Ascending aorta (tissue), 2 donors: Measurements from ENCODE around the gene KCNA1. TPM values are rescaled to one million over a fixed set of nuclear protein-coding genes. Genes with fewer than 3 reads are reported as not detected.

Source experiments
- DNase-seq, 2 donors: peaks; one replicate each; pipeline ENCODE4 v3.0.0-alpha.2; 2019; ENCODE audit warnings: low spot score in 2 of 2
- H3K27ac ChIP-seq, 2 donors: fragments of 200-600 bp; sonication (generic); one replicate each; pipeline ENCODE4 v1.5.1; 2016 to 2017; ENCODE audit warnings: mild to moderate bottlenecking in 1 of 2
- H3K27me3 ChIP-seq: fragments of 200-600 bp; sonication (generic); one replicate; pipeline ENCODE4 v1.5.1; 2017
- H3K36me3 ChIP-seq, 2 donors: fragments of 200-600 bp; sonication (generic); one replicate each; pipeline ENCODE4 v1.5.1; 2016
- H3K4me1 ChIP-seq, 2 donors: fragments of 200-600 bp; sonication (generic); one replicate each; pipeline ENCODE4 v1.5.1; 2016 to 2017; ENCODE audit warnings: mild to moderate bottlenecking in 1 of 2
- H3K4me3 ChIP-seq, 2 donors: fragments of 200-600 bp; sonication (generic); one replicate each; pipeline ENCODE4 v1.5.1; 2016 to 2017; ENCODE audit warnings: mild to moderate bottlenecking in 1 of 2
- H3K9me3 ChIP-seq, 2 donors: fragments of 200-600 bp; sonication (generic); one replicate each; pipeline ENCODE4 v1.5.1; 2016
- intact Hi-C: fragments of 100-400 bp; cut with DNase I; formaldehyde crosslinking; loops from one replicate; pipeline ENCODE4 v1.15.1; 2023
- total RNA-seq: library from RNA; depleted of rRNA; stranded (reverse); fragments of >200 nt; gene quantifications from one replicate; pipeline ENCODE4 v1.1.0, GENCODE V29; 2016
- TF ChIP-seq, protein P1 (sequence below), 3 experiments: fragments of 200-600 bp in 2 of 3; fragments of 450-650 bp in 1 of 3; sonication (generic) in 2 of 3; IDR thresholded peaks; one replicate each; pipeline ENCODE4 v1.5.1; 2016 to 2019; ENCODE audit warnings: antibody characterized with exemption in 3 of 3, mild to moderate bottlenecking in 1 of 3, moderate library complexity in 1 of 3

The KCNA1 gene
- total RNA-seq, 1 donor from 2014 or later = not detected

- TF ChIP-seq, protein P1, sequence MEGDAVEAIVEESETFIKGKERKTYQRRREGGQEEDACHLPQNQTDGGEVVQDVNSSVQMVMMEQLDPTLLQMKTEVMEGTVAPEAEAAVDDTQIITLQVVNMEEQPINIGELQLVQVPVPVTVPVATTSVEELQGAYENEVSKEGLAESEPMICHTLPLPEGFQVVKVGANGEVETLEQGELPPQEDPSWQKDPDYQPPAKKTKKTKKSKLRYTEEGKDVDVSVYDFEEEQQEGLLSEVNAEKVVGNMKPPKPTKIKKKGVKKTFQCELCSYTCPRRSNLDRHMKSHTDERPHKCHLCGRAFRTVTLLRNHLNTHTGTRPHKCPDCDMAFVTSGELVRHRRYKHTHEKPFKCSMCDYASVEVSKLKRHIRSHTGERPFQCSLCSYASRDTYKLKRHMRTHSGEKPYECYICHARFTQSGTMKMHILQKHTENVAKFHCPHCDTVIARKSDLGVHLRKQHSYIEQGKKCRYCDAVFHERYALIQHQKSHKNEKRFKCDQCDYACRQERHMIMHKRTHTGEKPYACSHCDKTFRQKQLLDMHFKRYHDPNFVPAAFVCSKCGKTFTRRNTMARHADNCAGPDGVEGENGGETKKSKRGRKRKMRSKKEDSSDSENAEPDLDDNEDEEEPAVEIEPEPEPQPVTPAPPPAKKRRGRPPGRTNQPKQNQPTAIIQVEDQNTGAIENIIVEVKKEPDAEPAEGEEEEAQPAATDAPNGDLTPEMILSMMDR (IDR thresholded peaks at IDR 0.05) = no peak
- no peak for DNase-seq
- H3K4me3 ChIP-seq = no peak overlapping the region
- H3K27ac ChIP-seq = no peak overlapping the region
- intact Hi-C loops = no loop called here
- no peaks in the 10 kb centered on the region for H3K9me3 ChIP-seq
- no peaks in the 10 kb centered on the region for H3K36me3 ChIP-seq
- no peaks in the 10 kb centered on the region for H3K27me3 ChIP-seq
- H3K4me1 ChIP-seq = no peaks in the 10 kb centered on the region
These were observed 34.2 kb downstream of the KCNA1 start for GRCh38 chr12:4943938-4944284.

DNA sequence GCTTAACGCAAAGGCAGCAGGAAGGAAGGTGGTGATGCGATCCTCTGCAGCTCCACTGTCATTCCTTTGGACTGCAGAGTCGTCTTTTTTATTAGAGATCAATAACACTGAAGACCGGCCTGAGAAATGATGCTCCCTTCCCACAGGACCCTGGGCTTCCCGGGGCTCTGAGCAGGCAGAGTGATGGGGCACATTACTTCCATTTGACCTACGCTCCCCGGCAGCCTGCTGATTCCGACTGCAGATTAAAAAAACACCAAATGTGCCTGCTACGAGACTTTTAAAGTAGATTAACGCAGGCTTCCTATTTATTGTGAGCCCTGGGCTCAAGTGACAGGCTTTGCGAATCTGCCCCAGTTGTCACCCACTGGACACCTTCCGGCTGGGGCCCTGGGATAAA, 37.5 kb downstream of the KCNA1 start:
- intact Hi-C loops = no loop called here
- no peak for DNase-seq
- Histone ChIP-seq H3K4me1 (no peaks in the 10 kb centered on the region), H3K27ac (no peak overlapping the region), H3K9me3 (no peaks in the 10 kb centered on the region), H3K27me3 (no peaks in the 10 kb centered on the region), H3K4me3 (no peak overlapping the region), H3K36me3 (no peaks in the 10 kb centered on the region)
- TF ChIP-seq, protein P1 (IDR thresholded peaks at IDR 0.05) = no peak

DNA sequence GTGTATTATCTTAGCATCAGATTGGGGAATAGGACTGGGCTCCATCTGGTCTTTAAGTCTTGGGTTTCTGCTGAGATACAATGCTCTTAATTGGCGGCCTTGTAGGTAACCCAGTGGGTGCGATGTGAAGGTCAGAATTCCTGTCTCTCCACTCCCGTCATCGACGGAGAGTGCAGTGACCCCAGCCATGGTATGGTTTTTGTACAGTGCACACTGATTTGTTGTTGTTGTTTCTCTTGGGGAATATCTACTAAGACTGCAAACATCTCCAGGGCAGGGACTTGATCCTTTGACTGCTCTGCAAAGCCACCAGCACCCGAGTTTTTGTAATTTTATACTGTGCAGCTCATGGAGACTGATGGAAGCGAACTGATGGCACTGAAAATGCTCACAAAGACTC, 41.4 kb downstream of the KCNA1 start:
- intact Hi-C loops = no loop called here
- Histone ChIP-seq H3K4me1 (no peaks in the 10 kb centered on the region), H3K27me3 (no peaks in the 10 kb centered on the region), H3K27ac (no peak overlapping the region), H3K9me3 (no peaks in the 10 kb centered on the region), H3K4me3 (no peak overlapping the region), H3K36me3 (no peaks in the 10 kb centered on the region)
- no peak for DNase-seq
- TF ChIP-seq, protein P1 (IDR thresholded peaks at IDR 0.05) = no peak

DNA sequence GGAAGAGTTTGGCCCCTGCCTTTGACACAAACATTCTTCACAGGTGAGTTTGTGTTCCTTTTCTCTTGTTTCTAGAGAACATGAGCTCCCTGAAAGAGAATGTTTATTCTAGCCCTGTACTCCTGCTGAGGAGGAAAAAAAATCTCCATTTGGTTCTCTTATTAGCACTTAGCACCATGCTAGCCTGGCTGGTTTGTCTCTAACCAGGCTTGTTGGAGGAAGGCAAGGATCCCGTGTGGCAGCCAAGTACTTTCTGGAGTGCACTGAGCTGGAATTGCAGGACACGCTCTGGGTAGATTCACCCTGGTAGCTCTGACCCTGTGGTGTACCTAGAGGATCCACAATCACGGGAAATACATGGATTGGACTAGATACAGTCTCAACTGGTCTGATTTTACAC, 41.9 kb downstream of the KCNA1 start:
- intact Hi-C loops = no loop called here
- no peak overlapping the region for H3K4me3 ChIP-seq
- DNase-seq = no peak

DNA sequence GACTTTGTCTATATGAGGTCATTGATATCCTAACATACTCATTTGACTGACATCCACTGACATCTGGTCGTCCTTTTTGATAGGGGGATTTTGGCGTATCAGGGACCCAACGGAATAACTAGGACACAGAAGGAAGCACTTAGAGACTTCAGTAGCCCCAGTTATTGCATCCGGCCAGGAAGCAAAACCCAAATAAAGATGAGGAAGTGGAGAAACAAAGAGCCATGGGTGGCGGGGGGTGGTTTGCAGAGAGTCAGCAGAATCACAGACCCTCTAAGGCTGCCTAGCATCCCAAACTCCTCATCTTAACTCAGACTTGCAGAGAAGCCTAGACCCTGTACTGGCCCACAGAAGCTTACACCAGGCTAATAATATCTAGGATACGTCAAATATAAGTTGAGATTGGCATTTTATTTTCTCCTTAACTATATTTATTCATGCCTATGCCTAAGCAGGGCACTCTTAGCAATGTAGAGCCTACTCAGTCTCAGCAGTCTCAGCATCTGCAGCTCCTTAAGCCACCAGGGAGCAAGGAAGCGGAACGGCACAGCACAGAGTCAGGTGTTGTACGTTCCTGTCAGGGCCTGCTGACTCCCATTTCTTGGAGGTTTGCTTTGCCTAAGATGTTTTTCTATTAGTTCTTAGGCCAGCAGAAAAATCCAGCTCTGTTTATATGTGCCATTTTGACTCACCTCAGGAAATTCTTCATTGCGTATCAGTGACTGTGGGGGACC, 45.1 kb downstream of the KCNA1 start:
- Histone ChIP-seq H3K4me1 (no peaks in the 10 kb centered on the region), H3K27ac (no peak overlapping the region), H3K9me3 (no peaks in the 10 kb centered on the region), H3K27me3 (no peaks in the 10 kb centered on the region), H3K4me3 (no peak overlapping the region), H3K36me3 (no peaks in the 10 kb centered on the region)
- intact Hi-C loops = no loop called here
- DNase-seq = no peak
- TF ChIP-seq, protein P1 (IDR thresholded peaks at IDR 0.05) = no peak

More for the DNA sequence above, 41.9 kb downstream of the KCNA1 start:
- H3K27ac ChIP-seq = no peak overlapping the region
- no peaks in the 10 kb centered on the region for H3K9me3 ChIP-seq
- no peaks in the 10 kb centered on the region for H3K36me3 ChIP-seq
- no peaks in the 10 kb centered on the region for H3K4me1 ChIP-seq
- no peaks in the 10 kb centered on the region for H3K27me3 ChIP-seq
- TF ChIP-seq, protein P1 (IDR thresholded peaks at IDR 0.05) = no peak

GRCh38 chr12:4956054-4956453, 46.3 kb downstream of the KCNA1 start:
- no peak overlapping the region for H3K27ac ChIP-seq
- intact Hi-C loops = no loop called here
- H3K36me3 ChIP-seq = no peaks in the 10 kb centered on the region
- H3K4me1 ChIP-seq = no peaks in the 10 kb centered on the region
- TF ChIP-seq, protein P1 (IDR thresholded peaks at IDR 0.05) = no peak
- no peak for DNase-seq
- H3K9me3 ChIP-seq = no peaks in the 10 kb centered on the region
- no peak overlapping the region for H3K4me3 ChIP-seq
- no peaks in the 10 kb centered on the region for H3K27me3 ChIP-seq
